Gastrocnemius medialis (tissue), 4 donors: ENCODE data around the gene PIKFYVE.

ENCODE experiments used
- CTCF ChIP-seq, 5 experiments: fragments of 450-650 bp in 3 of 5; fragments of 200-600 bp in 2 of 5; sonication (generic) in 2 of 5; IDR thresholded peaks in 4 of 5; conservative IDR thresholded peaks in 1 of 5; 1 replicate in 4 of 5; 2 replicates in 1 of 5; pipeline ENCODE4 v1.5.1; 2016 to 2019; ENCODE audit warnings: antibody characterized with exemption in 5 of 5, mild to moderate bottlenecking in 3 of 5, moderate library complexity in 3 of 5
- POLR2A ChIP-seq, 2 donors: fragments of 450-650 bp; IDR thresholded peaks; one replicate each; pipeline ENCODE4 v1.6.1; 2017; ENCODE audit warnings: antibody characterized with exemption in 2 of 2, mild to moderate bottlenecking in 2 of 2, moderate library complexity in 2 of 2

- TF ChIP-seq POLR2A (IDR thresholded peaks at IDR 0.05) (no peak), CTCF (IDR thresholded peaks at IDR 0.05 in 4 of 5, conservative IDR thresholded peaks at IDR 0.05 in 1 of 5) (no peak)
Observed at GRCh38 chr2:208235860-208236259, 30.2 kb upstream of the PIKFYVE start.
